Measurements from ENCODE around the gene RNF213. TPM values are rescaled to one million over a fixed set of nuclear protein-coding genes. Genes with fewer than 3 reads are reported as not detected.

Gene RNF213
- total and polyA plus RNA-seq, 4 donors, result 18.2 to 104 (median 33.5) TPM

- no peak for DNase-seq (ENCODE audit: low spot score)
- Histone ChIP-seq H3K9ac (ENCODE audit: low read depth in 1 of 2, low read length in 2 of 2) (no peak overlapping the region), H3K4me3 (ENCODE audit: low read depth in 1 of 3, low read length in 3 of 3) (no peak overlapping the region), H3K36me3 (ENCODE audit: control insufficient read depth in 4 of 4, insufficient read depth in 3 of 4, low read depth in 1 of 4, low read length in 3 of 4) (peaks cover 0 to 2% (median 0%) of the 10 kb centered on the region in 4 donors), H3K27me3 (ENCODE audit: control insufficient read depth in 4 of 4, insufficient read depth in 4 of 4, low read length in 3 of 4) (no peaks in the 10 kb centered on the region), H3K9me3 (ENCODE audit: control insufficient read depth in 4 of 4, low read length in 3 of 4) (no peaks in the 10 kb centered on the region), H3K4me1 (ENCODE audit: control insufficient read depth in 4 of 4, insufficient read depth in 4 of 4, low read length in 3 of 4) (peaks cover 0 to 3% (median under 1%) of the 10 kb centered on the region in 4 donors), H3K27ac (ENCODE audit: low read depth in 1 of 2, low read length in 2 of 2) (no peak overlapping the region)
- TF ChIP-seq RXRA (IDR thresholded peaks at IDR 0.05) (no peak), RAD21 (IDR thresholded peaks at IDR 0.05) (no peak), CTCF (IDR thresholded peaks at IDR 0.05; ENCODE audit: low read depth, low read length, missing input control) (no peak), ATF3 (IDR thresholded peaks at IDR 0.05) (no peak), NR2F2 (IDR thresholded peaks at IDR 0.05) (no peak), YY1 (IDR thresholded peaks at IDR 0.05) (no peak), ZBTB33 (IDR thresholded peaks at IDR 0.05) (no peak), FOXA1 (IDR thresholded peaks at IDR 0.05) (no peak), EGR1 (IDR thresholded peaks at IDR 0.05; ENCODE audit: low read depth in 2 of 2) (no peak), TAF1 (conservative IDR thresholded peaks at IDR 0.05) (no peak), REST (IDR thresholded peaks at IDR 0.05) (no peak), GABPA (IDR thresholded peaks at IDR 0.05 in 1 of 2, conservative IDR thresholded peaks at IDR 0.05 in 1 of 2) (no peak), FOXA2 (IDR thresholded peaks at IDR 0.05) (no peak), SP1 (IDR thresholded peaks at IDR 0.05) (no peak), HNF4G (IDR thresholded peaks at IDR 0.05) (no peak), JUND (IDR thresholded peaks at IDR 0.05) (no peak), MAX (IDR thresholded peaks at IDR 0.05) (no peak)
- 93% methylated on average over 29 of the region's 29 CpGs for WGBS
Measured at GRCh38 chr17:80431246-80432195, 170.9 kb downstream of the RNF213 start.

Data from liver (tissue), 9 donors.